ENCODE data around the gene NHLH1. TPM values are rescaled to one million over a fixed set of nuclear protein-coding genes. Genes with fewer than 3 reads are reported as not detected.

Gene NHLH1
- total and polyA plus RNA-seq, 2 of the 13 experiments (the other 11 are each of a cell fraction or from before 2014, with no cell fraction given), result 0.11 to 0.57 TPM

DNA sequence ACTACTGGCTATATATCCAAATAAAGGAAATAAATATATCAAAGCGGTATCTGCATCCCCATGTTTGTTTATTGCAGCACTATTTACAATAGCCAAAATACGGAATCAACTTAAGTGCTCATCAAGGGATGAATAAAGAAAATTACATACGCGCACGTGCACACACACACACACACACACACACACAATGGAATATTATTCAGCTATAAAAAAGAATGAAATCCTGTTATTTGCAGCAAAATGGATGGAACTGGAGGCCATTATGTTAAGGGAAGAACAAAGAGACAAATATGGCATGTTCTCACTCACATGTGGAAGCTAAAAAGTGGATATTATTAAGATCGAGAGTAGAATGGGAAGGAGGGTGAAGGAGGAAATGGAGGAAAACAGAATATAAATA lies 44.0 kb upstream of the NHLH1 start:
- Histone ChIP-seq H3K36me3 (replicated peaks in 1 of 2; ENCODE audit: control insufficient read depth in 1 of 2, insufficient read depth in 2 of 2, low read length in 2 of 2) (peaks cover 7 to 81% of the 10 kb centered on the region in 2 experiments), H2AFZ (ENCODE audit: low read length) (no peak overlapping the region), H3K27me3 (ENCODE audit: control insufficient read depth in 1 of 2, insufficient read depth in 2 of 2, low read length in 2 of 2) (no peaks in the 10 kb centered on the region), H3K4me3 (replicated peaks in 1 of 3; ENCODE audit: insufficient read depth in 1 of 3, low read depth in 2 of 3, low read length in 3 of 3) (no peak overlapping the region), H4K20me1 (ENCODE audit: insufficient read depth, low read length) (peaks cover 31% of the 10 kb centered on the region), H3K4me1 (ENCODE audit: insufficient read depth, low read length) (no peaks in the 10 kb centered on the region), H3K9me3 (ENCODE audit: low read length) (no peaks in the 10 kb centered on the region), H3K79me2 (ENCODE audit: insufficient read depth, low read length) (peaks cover 43% of the 10 kb centered on the region), H3K4me2 (ENCODE audit: low read depth, low read length) (no peak overlapping the region), H3K27ac (ENCODE audit: extremely low read length, insufficient read depth, low read length) (no peak overlapping the region), H3K9ac (ENCODE audit: insufficient read depth, low read depth, low read length) (no peak overlapping the region)
- in situ Hi-C loops (cut with HindIII; ENCODE audit: extremely low pct_ligation_motif_present, low pct_unique_long_range_greater_than_20kb) (no loop called here), intact Hi-C loops (cut with micrococcal nuclease; ENCODE audit: unreplicated experiment) (no loop called here)
- WGBS (ENCODE audit: low lambda C conversion rate), result 96% methylated on average over 6 of the region's 6 CpGs
- ChIA-PET CTCF (ENCODE audit: low intra/inter-chr PET ratio, low total read pairs) (no interaction called here), POLR2A (no interaction called here)
- TF ChIP-seq ZNF672 (CRISPR knock-in tag; IDR thresholded peaks at IDR 0.05) (no peak), RAD21 (CRISPR knock-in tag; IDR thresholded peaks at IDR 0.05) (no peak), NFYC (CRISPR knock-in tag; IDR thresholded peaks at IDR 0.05) (no peak), TBX2 (CRISPR knock-in tag; IDR thresholded peaks at IDR 0.05; ENCODE audit: borderline replicate concordance) (no peak), SRSF4 (IDR thresholded peaks at IDR 0.05; ENCODE audit: low read depth, low read length, poor library complexity, severe bottlenecking) (no peak), NCOA2 (CRISPR knock-in tag; IDR thresholded peaks at IDR 0.05) (no peak), ZNF720 (CRISPR knock-in tag; IDR thresholded peaks at IDR 0.05) (no peak), ELF3 (CRISPR knock-in tag; IDR thresholded peaks at IDR 0.05) (no peak), AGO2 (optimal IDR thresholded peaks at IDR 0.05; ENCODE audit: low read depth, low read length) (no peak), NFATC3 (CRISPR knock-in tag; IDR thresholded peaks at IDR 0.05) (no peak), GATAD1 (CRISPR knock-in tag; IDR thresholded peaks at IDR 0.05) (no peak), SALL2 (CRISPR knock-in tag; IDR thresholded peaks at IDR 0.05) (no peak), HIVEP1 (CRISPR knock-in tag; IDR thresholded peaks at IDR 0.05) (no peak), ZMYM3 (CRISPR knock-in tag; IDR thresholded peaks at IDR 0.05) (no peak), SP5 (CRISPR knock-in tag; IDR thresholded peaks at IDR 0.05; ENCODE audit: borderline replicate concordance, low read depth) (no peak)
- TF ChIP-seq, protein P1, sequence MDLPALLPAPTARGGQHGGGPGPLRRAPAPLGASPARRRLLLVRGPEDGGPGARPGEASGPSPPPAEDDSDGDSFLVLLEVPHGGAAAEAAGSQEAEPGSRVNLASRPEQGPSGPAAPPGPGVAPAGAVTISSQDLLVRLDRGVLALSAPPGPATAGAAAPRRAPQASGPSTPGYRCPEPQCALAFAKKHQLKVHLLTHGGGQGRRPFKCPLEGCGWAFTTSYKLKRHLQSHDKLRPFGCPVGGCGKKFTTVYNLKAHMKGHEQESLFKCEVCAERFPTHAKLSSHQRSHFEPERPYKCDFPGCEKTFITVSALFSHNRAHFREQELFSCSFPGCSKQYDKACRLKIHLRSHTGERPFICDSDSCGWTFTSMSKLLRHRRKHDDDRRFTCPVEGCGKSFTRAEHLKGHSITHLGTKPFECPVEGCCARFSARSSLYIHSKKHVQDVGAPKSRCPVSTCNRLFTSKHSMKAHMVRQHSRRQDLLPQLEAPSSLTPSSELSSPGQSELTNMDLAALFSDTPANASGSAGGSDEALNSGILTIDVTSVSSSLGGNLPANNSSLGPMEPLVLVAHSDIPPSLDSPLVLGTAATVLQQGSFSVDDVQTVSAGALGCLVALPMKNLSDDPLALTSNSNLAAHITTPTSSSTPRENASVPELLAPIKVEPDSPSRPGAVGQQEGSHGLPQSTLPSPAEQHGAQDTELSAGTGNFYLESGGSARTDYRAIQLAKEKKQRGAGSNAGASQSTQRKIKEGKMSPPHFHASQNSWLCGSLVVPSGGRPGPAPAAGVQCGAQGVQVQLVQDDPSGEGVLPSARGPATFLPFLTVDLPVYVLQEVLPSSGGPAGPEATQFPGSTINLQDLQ (CRISPR knock-in tag; IDR thresholded peaks at IDR 0.05), result no peak
- TF ChIP-seq, protein P2, sequence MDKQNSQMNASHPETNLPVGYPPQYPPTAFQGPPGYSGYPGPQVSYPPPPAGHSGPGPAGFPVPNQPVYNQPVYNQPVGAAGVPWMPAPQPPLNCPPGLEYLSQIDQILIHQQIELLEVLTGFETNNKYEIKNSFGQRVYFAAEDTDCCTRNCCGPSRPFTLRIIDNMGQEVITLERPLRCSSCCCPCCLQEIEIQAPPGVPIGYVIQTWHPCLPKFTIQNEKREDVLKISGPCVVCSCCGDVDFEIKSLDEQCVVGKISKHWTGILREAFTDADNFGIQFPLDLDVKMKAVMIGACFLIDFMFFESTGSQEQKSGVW (CRISPR knock-in tag; IDR thresholded peaks at IDR 0.05; ENCODE audit: borderline replicate concordance), result no peak
- TF ChIP-seq, protein P3, sequence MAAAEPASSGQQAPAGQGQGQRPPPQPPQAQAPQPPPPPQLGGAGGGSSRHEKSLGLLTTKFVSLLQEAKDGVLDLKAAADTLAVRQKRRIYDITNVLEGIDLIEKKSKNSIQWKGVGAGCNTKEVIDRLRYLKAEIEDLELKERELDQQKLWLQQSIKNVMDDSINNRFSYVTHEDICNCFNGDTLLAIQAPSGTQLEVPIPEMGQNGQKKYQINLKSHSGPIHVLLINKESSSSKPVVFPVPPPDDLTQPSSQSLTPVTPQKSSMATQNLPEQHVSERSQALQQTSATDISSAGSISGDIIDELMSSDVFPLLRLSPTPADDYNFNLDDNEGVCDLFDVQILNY (CRISPR knock-in tag; conservative IDR thresholded peaks at IDR 0.05), result no peak
- BruUV-seq (replicated peaks), result no TSS peak
- ATAC-seq (no peak), DNase-seq (ENCODE audit: low spot score) (no peak), FAIRE-seq (no peak)
